Endothelial cell of umbilical vein (primary cell): ENCODE measurements around the gene LRRK2. TPM values are rescaled to one million over a fixed set of nuclear protein-coding genes. Genes with fewer than 3 reads are reported as not detected.

Experiments
- BruUV-seq: library from RNA; stranded (reverse); fragments of 400-500 nt; replicated peaks from 2 replicates; lab custom pipeline; 2021; lab: Mats Ljungman, UMichigan
- CTCF ChIA-PET: fragments of 300-600, 350-600 bp; sonication (Branson Sonifier 250); formaldehyde crosslinking; loops from one replicate; lab custom pipeline; 2021; ENCODE audit warnings: antibody characterized with exemption, inconsistent platforms; lab: Charles Lee
- POLR2A ChIA-PET: fragments of 300-600, 350-600 bp; sonication (Branson Sonifier 250); formaldehyde crosslinking; loops from one replicate; lab custom pipeline; 2021; ENCODE audit warnings: antibody characterized with exemption, inconsistent platforms; lab: Charles Lee
- DNase-seq: peaks from one replicate; pipeline ENCODE4 v3.0.0-alpha.2; 2011; ENCODE audit warnings: low read depth, low spot score
- FAIRE-seq: peaks from 2 replicates; lab custom pipeline; 2011; peaks lifted over from hg19 to GRCh38; lab: Jason Lieb, UNC
- H2AFZ ChIP-seq: 2 replicates; pipeline ENCODE4 v1.6.0; 2012; ENCODE audit warnings: low read depth, low read length, control low read depth, inconsistent platforms
- H3K27ac ChIP-seq: 2 replicates; pipeline ENCODE4 v1.5.1; 2011; ENCODE audit warnings: low read depth, mild to moderate bottlenecking, control low read depth, low read length, moderate library complexity; ENCODE audit not compliant: insufficient read depth
- H3K27me3 ChIP-seq, 2 experiments: 2 replicates each; pipeline versions ENCODE4 v1.6.0 to v1.6.1; 2011; ENCODE audit warnings: low read length in 2 of 2, mixed read lengths in 1 of 2; ENCODE audit not compliant: control insufficient read depth in 2 of 2, insufficient read depth in 2 of 2
- H3K36me3 ChIP-seq, 2 experiments: 2 replicates in 1 of 2; 3 replicates in 1 of 2; pipeline ENCODE4 v1.5.1; 2011; ENCODE audit warnings: low read length in 2 of 2, mild to moderate bottlenecking in 1 of 2, moderate library complexity in 1 of 2; ENCODE audit not compliant: control insufficient read depth in 2 of 2, insufficient read depth in 2 of 2; ENCODE audit errors: extremely low read depth in 1 of 2
- H3K4me1 ChIP-seq: 3 replicates; pipeline ENCODE4 v1.5.1; 2011; ENCODE audit warnings: mild to moderate bottlenecking, low read length; ENCODE audit not compliant: control insufficient read depth, insufficient read depth; ENCODE audit errors: extremely low read depth
- H3K4me2 ChIP-seq: 2 replicates; pipeline ENCODE4 v1.6.1; 2011; ENCODE audit warnings: low read length, control low read depth, mixed read lengths; ENCODE audit not compliant: insufficient read depth
- H3K4me3 ChIP-seq, 3 experiments: fragments of 200-600 bp in 1 of 3; sonication (generic), shearing (Covaris generic) in 1 of 3; replicated peaks in 1 of 3; 2 replicates each; pipeline ENCODE4 v1.5.1; 2011 to 2016; ENCODE audit warnings: control low read depth in 3 of 3, low read length in 3 of 3, mild to moderate bottlenecking in 2 of 3, inconsistent platforms in 1 of 3, low read depth in 1 of 3, moderate library complexity in 1 of 3; ENCODE audit not compliant: insufficient read depth in 1 of 3
- H3K79me2 ChIP-seq: 2 replicates; pipeline ENCODE4 v1.6.0; 2012; ENCODE audit warnings: low read length, inconsistent platforms; ENCODE audit not compliant: control insufficient read depth, insufficient read depth
- H3K9ac ChIP-seq: replicated peaks from 2 replicates; pipeline ENCODE3; 2011; ENCODE audit warnings: low read length, control low read depth; ENCODE audit not compliant: insufficient read depth; ENCODE audit errors: extremely low read depth
- H3K9me1 ChIP-seq: replicated peaks from 3 replicates; pipeline ENCODE4 v1.6.0; 2011; ENCODE audit warnings: mild to moderate bottlenecking, low read length; ENCODE audit not compliant: control insufficient read depth, insufficient read depth; ENCODE audit errors: extremely low read depth
- H3K9me3 ChIP-seq: replicated peaks from 2 replicates; pipeline ENCODE4 v1.5.1; 2012; ENCODE audit warnings: low read length, inconsistent platforms; ENCODE audit not compliant: control insufficient read depth, insufficient read depth
- H4K20me1 ChIP-seq: replicated peaks from 2 replicates; pipeline ENCODE3; 2011; ENCODE audit warnings: mild to moderate bottlenecking, low read length; ENCODE audit not compliant: control insufficient read depth, insufficient read depth; ENCODE audit errors: extremely low read depth
- CTCF ChIP-seq, 2 donors: IDR thresholded peaks; 1 replicate in 1 of 2; 2 replicates in 1 of 2; pipeline ENCODE4 v1.5.1; 2011; ENCODE audit warnings: low read length in 2 of 2, mild to moderate bottlenecking in 2 of 2, moderate library complexity in 2 of 2, control low read depth in 1 of 2, inconsistent platforms in 1 of 2, low read depth in 1 of 2; ENCODE audit not compliant: insufficient read depth in 1 of 2; ENCODE audit errors: extremely low read depth in 1 of 2
- EZH2 ChIP-seq: IDR thresholded peaks from 2 replicates; pipeline ENCODE4 v1.6.1; 2012; ENCODE audit warnings: borderline replicate concordance, low read depth, mild to moderate bottlenecking, moderate library complexity, low read length, inconsistent platforms; ENCODE audit not compliant: severe bottlenecking
- FOS ChIP-seq: IDR thresholded peaks from 2 replicates; pipeline ENCODE4 v1.6.1; 2011; ENCODE audit warnings: mild to moderate bottlenecking, low read length, moderate library complexity, borderline replicate concordance; ENCODE audit not compliant: insufficient read depth
- GATA2 ChIP-seq: IDR thresholded peaks from 2 replicates; pipeline ENCODE4 v1.7.0; 2011; ENCODE audit warnings: low read depth, mild to moderate bottlenecking, moderate library complexity, mixed read lengths, low read length; ENCODE audit not compliant: insufficient read length, insufficient read depth
- JUN ChIP-seq: IDR thresholded peaks from 2 replicates; pipeline ENCODE4 v1.6.1; 2011; ENCODE audit warnings: borderline replicate concordance, low read depth; ENCODE audit not compliant: insufficient read length, insufficient read depth
- MAX ChIP-seq: IDR thresholded peaks from 2 replicates; pipeline ENCODE4 v1.6.1; 2011; ENCODE audit not compliant: insufficient read depth, insufficient read length
- MYC ChIP-seq: IDR thresholded peaks from one replicate; pipeline ENCODE4 v1.6.1; 2011; ENCODE audit warnings: mild to moderate bottlenecking, low read depth, low read length
- POLR2A ChIP-seq: IDR thresholded peaks from 2 replicates; pipeline ENCODE4 v1.6.1; 2012; ENCODE audit warnings: low read depth, mild to moderate bottlenecking, control low read depth, low read length
- POLR2AphosphoS5 ChIP-seq: IDR thresholded peaks from 2 replicates; pipeline ENCODE4 v1.6.1; 2012; ENCODE audit warnings: low read depth, mild to moderate bottlenecking, control low read depth, low read length, moderate library complexity; ENCODE audit not compliant: insufficient read depth
- dilution Hi-C: fragments of 300-500 bp; cut with MboI; formaldehyde crosslinking; loops from one replicate; pipeline ENCODE4 v1.15.0; 2019; ENCODE audit warnings: low sequenced_read_pairs; ENCODE audit not compliant: extremely low pct_ligation_motif_present
- intact Hi-C: fragments of 100-400 bp; cut with micrococcal nuclease; formaldehyde crosslinking; loops from one replicate; pipeline ENCODE4 v1.10.0; 2022
- polyA plus RNA-seq, 4 experiments: library from polyadenylated mRNA; depleted of rRNA in 3 of 4; stranded (reverse) in 3 of 4; unstranded in 1 of 4; fragments of >200 nt; gene quantifications; 2 replicates each; pipeline versions ENCODE4 v1.2.1 to v1.2.3, GENCODE V29; 2011 to 2012; ENCODE audit warnings: missing spikeins in 1 of 4
- total RNA-seq: library from RNA; stranded (reverse); gene quantifications from 2 replicates; pipeline ENCODE4 v1.2.3, GENCODE V29; 2021

LRRK2 gene
- total and polyA plus RNA-seq, 2 donors (not counting 3 experiments of a cell fraction or from before 2014, with no cell fraction given) = 0.26 to 2.2 TPM

GRCh38 chr12:40212566-40212965 is 12.2 kb upstream of the LRRK2 start:
- no peak overlapping the region for H3K9ac ChIP-seq
- H3K9me3 ChIP-seq = no peaks in the 10 kb centered on the region
- intact Hi-C loops (no loop called here), dilution Hi-C loops (no loop called here)
- no peaks in the 10 kb centered on the region for H3K4me1 ChIP-seq
- no peaks in the 10 kb centered on the region for H3K9me1 ChIP-seq
- H3K79me2 ChIP-seq = no peaks in the 10 kb centered on the region
- H3K4me2 ChIP-seq = no peak overlapping the region
- H4K20me1 ChIP-seq = no peaks in the 10 kb centered on the region
- H3K4me3 ChIP-seq = no peak overlapping the region
- TF ChIP-seq POLR2AphosphoS5 (no peak), POLR2A (no peak), JUN (no peak), MYC (no peak), EZH2 (no peak), GATA2 (no peak), FOS (no peak), MAX (no peak), CTCF (IDR thresholded peaks at IDR 0.05; ENCODE audit: extremely low read depth in 1 of 2, insufficient read depth in 1 of 2, low read depth in 1 of 2, low read length in 2 of 2) (no peak)
- FAIRE-seq (no peak), DNase-seq (no peak)
- CTCF ChIA-PET = no interaction called here
- no TSS peak for BruUV-seq
- no peaks in the 10 kb centered on the region for H3K27me3 ChIP-seq
- H3K36me3 ChIP-seq = no peaks in the 10 kb centered on the region
- H3K27ac ChIP-seq = no peak overlapping the region
- H2AFZ ChIP-seq = no peak overlapping the region
- POLR2A ChIA-PET = no interaction called here
